HG02973 (cell line): Measurements from ENCODE around the gene ZBTB3.
"Not testable (repeated sequence)": the region's sequence is repeated elsewhere in the genome, so short reads cannot be mapped to it uniquely, and the experiment has no call there.

Experiments used
- ATAC-seq: cut with Tn5 transposase; IDR thresholded peaks from one replicate; pipeline ENCODE4 v1.9.1; 2021; ENCODE audit warnings: moderate library complexity; ENCODE audit not compliant: unreplicated experiment

Gene ZBTB3

DNA sequence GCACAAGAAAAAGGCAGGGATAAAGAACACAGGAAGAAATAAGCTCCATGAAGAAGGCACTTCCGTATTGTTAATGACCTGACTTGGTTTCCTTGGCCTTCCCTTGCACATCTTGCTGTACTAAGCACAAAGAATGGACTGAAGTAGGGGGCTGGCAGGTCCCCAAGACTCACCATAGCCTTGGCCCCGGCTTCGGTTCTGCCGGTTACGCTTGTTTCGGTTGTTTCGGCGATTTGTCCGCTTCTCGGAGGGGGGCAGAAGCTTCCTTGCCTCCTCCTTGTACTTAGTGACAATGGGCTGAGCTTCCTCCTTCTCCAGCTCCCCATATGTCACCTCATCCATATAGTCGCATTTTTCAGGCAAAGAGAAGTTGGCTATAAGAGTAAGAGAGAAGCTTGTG lies 37.1 kb downstream of the ZBTB3 start:
- no peak for ATAC-seq

DNA sequence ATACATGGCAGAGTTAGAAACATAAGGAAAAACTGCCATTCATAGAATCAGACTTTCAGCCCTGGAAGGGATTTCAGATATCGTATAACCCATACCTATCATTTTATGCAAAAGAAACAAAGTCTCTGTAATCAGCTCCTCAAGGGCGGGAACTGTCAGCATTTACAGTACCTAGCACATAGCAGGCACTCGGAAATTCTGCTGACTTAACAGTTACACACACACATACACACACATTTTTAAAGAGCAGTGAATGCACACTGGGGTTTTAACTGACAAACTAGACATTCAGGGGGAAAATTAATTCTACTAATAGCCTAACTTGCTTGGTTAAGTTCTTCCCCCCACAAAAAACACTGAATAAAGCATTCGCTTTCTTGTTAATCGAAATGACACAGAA lies 37.8 kb downstream of the ZBTB3 start:
- ATAC-seq: no peak

DNA sequence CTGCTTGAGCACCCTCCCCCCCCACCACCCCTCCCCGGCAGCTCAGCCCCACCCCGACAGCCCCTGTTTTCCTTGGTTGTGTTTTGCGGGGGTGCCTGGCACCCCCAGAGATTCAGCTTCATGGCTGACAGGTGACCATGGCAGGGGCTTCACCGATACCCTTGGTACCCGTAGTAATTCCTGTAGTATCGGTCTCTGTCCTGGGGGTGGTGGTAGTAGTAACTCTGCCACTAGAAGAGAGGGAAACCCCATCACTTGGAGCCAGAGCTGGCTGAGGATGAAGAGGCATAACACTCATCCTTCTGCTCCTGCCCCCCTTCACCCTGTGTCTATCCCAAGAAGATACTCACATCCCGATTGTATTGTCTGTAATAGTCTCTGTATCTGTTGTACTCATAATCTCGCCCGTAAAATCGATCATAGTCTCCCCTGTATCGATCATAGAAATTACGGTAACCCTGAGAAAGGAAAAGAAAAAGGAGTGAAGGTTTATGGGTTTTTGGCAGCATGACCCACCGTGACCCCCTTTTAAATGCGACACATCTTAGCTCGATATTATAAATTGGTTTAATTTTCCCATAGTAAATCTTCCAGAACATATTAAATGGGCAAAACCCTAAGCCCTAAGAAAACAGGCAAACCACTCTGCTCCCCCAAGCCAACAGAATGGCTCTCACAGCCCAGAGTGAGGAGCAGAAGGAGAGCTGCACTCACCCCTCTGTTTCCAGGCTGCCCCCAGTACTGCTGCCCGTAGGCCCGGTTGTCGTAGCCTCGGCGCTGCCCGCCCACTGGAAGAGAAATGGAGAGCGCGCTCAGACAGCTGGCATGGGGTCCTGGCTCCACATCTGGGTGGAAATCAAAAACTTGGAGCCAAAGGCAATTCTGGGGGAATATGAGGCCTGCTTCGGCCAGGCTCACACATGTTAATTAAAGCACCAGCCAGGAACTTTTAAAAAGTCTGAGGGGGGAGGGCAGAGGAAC lies 38.5 kb downstream of the ZBTB3 start:
- ATAC-seq: no peak

DNA sequence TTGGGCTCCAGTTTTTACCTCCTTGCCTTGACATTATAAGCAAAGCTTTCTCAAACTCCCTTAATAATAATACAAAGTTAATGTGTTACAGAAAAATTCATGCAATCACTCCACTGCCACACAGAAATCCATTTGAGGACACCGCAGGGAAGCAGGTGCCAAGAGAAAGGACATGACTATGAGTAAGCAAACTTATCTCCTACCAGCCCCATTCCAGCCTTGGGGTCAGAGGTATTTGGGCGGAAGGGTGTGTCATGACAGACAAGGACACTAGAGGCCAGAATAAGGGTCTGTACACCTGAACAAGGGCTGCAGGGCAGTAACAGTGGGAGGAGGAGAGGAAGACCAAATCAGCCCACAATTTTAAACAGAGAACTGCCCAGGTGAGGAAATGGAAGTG lies 40.6 kb downstream of the ZBTB3 start:
- ATAC-seq: no peak

DNA sequence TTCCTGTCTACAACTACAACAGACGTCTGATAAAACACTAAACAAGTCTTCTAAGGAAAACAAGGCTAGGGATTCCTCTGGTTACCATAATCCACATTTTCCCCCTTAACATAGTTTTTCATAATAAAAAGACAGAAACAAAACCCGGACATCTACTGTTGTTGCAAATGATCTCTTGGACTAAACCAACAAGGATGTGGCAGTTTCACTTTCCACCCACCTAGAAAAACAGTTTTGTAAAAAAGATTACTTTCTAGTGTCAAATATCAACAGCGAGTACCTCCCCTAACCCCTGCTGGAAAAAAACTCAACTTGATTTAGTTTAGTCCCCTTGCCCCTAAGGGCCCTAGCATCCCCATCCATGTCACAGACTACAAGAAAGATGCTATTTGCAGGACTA lies 41.1 kb downstream of the ZBTB3 start:
- ATAC-seq: no peak

DNA sequence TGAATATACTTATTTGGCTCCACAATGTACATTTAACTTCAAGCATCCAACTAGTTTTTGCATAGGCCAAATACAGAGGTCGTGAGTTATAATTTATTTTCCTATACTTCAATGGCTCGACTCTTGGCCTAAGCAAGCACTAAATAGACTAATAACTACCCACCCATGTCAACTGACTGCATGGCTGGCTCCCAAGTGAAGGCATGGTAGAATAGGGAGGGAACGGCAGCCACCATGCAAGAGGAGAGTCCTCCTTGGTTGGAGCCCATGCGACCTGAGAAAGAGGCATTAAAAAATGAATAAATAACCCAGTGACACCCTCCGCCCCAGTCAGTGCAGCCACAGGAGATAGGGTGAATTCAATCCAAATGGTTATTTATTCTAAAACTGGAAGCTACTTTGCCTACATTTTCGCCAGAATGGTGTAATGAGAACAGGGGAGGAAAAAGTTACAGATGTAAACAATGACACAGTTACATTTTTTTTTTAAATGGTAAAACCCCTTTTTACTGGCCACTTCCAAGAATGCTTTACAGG lies 41.6 kb downstream of the ZBTB3 start:
- ATAC-seq: no peak

DNA sequence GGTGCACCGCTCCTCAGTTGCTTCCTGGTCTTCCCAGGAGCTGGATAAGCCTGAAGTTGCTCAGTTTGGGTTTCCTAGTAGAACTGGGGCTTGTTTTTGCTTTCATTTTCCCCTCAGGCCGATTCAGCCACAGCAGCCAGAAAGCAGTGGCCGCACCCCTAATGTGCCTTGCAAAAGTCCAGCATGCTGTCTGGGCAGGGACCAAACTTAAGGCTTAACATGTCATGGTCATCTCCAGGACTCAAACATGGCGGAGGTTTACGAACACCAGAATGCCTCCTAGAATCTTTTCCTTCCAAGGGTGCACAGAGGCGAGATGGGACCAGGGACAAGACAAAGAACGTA lies 44.0 kb downstream of the ZBTB3 start:
- ATAC-seq: no peak

DNA sequence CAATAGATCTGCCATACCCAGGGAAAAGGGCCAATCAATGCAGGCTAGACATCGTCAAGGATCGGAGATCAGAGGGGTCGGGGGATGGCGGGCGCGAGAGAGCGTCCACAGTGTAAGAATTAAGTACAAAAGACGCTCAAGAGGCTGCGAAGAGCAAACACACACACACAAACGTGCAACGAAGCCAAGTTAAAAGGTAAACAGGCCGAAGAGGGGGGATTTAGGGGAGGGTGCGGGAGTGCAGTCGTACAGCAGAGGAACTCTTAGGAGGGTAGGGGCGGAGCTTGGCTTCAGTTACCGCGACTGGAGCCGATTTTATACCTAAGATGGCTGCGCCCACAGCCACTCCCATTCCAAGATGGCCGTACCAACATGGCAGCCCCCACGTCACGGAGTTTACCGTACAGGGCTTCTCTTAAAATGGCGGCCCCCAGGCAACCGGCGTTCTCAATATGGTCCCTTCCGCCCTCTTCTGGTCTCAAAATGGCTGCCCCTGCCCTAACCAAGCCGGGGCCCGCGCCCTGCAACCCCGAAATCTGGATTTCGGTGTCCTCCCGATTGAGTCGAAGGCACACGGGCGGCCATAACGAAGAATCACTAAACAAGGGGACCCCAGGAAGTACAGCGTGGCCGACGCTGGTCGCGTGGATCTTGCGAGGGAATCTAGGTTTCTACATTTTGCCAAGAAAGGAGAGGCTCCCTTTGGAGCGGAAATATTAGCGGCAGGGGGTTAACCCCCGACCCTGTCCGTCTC lies 44.5 kb downstream of the ZBTB3 start:
- peak; percentile 56 for ATAC-seq

DNA sequence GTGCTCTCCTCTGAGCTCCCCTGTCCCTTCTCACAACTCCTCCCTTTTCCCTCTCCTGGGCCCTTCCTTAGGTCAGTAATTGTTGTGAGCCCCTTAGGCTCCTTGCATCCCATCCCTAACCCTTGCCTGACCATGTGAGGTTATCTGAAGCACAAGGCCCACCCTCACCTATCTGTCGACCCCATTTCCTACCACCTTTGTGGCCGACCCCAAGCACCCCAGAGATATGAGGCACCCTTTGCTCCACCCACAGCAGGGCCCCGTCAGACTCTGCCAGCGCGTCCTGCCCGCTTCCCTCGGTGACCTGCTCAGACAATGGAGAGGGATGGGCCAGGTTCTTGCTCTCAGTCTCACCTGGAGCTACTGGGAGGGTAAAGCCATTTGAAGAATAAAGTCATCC lies 45.2 kb downstream of the ZBTB3 start:
- peak; percentile 4 for ATAC-seq

DNA sequence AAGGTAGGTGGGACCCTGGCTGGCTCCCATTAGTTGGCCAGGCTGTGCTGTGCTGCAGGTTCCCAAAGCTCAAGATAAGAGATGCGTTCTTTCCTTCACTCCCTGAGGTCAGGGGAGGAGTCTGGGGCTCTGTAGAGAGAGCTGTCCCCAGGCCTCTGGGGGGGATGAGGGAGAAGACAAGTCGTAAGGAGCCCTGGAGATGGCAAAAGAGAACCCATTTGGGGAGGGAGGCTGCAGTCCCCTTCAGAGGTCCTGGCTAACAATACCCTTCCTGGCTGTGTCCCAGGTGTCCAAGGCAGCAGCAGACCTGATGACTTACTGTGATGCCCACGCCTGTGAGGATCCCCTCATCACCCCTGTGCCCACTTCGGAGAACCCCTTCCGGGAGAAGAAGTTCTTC lies 45.6 kb downstream of the ZBTB3 start:
- ATAC-seq: no peak

DNA sequence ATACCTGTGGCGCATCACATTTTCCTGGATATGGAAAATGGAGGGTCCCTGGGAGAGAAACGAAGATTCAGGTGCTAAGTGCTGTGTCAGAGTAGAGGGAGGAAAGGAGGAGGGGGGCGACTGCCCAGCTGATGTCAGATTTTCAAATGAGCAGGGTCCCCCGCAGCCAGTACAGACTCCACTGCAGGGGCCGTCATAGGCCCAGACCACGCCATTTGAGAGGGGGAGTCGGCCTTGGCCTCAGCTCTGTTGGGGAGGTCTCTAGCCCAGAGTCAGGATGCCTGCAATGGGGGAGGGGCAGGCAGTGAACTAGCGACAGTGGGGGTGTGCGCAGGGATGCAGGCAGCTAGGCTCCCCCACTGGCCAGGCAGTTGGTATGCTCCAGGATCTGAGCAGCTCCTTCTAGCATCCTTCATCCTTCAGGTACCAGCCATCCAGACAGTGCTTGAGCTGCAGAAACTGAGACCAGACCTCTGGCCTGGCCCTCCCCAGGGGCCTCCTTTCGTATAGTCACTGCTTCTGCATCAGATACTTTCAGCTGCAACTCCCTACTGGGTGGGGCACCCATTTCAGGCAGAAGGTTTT lies 46.6 kb downstream of the ZBTB3 start, which contains the start of the genes BSCL2 and GNG3:
Gene BSCL2, minus strand, starts transcription at position 148 of the 585 bp plus-strand sequence. CDS start 229 bp downstream, outside the sequence.
Gene GNG3, plus strand, starts transcription at position 400 of the 585 bp plus-strand sequence. CDS start 620 bp downstream, outside the sequence.
- ATAC-seq: no peak

DNA sequence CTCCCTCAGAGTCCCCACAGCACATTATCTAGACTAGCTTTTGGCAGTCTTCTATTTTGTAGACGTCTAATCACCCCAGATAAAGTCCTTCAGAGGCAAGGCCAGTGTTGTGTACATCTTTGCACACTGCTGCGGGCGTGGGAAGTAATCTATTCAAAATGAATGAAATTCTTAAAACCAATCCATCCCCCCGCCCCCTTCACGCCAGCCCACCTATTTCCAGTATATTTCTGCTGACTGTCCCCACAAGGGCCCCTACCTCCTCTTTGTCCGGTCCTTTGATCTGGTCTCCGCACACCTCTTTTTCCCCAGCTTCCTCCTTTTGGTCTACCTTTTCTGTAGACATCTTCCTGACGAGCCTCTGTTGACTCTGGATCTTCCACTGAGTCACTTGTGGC lies 47.1 kb downstream of the ZBTB3 start:
- ATAC-seq: no peak

DNA sequence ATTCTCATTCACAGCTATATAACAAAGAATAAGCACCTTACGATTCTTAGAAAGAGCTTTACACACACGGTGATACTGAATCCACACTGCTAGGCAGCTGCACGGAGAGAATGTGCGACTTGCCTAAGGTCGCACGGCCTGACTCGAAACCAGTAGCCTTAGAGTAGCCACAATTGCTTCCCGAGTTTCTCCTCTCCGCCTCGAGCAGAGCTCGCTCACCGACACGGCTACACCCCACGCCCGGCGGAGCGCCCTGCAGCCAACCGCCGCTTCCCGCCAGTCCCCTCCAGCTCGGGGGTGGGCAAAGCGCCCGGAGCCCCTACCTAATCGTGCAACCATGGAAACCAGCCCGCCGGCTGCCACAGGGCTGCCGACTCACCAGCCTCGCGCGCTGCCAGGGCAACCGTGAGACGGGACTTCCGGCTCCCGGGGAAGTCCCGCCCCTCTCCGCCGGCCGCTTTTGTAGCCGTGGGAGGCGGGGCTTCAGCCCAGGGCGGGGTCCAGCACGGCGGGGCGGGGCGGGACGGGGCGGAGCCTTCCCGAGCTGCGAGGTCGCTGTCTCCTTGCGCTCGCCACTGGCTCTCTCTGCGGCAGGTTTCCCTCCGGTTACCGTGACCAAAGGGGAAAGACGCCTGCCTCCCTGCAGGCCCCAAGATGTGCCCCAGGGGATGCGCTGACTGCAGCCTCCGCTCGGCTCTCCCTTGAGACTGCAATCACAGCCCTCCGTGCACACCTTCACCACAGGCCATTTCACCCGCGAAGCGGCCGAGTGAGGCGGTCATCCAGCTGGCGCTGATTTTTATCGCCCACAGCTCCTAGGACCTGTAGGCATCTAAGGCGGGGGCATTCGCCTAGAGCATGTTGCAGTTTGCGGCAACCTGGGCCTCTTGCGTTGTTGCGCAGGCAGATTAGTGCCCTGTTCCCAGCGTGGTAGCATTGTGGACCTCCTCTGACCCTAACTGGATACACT lies 47.8 kb downstream of the ZBTB3 start:
- peak; percentile 63 for ATAC-seq

DNA sequence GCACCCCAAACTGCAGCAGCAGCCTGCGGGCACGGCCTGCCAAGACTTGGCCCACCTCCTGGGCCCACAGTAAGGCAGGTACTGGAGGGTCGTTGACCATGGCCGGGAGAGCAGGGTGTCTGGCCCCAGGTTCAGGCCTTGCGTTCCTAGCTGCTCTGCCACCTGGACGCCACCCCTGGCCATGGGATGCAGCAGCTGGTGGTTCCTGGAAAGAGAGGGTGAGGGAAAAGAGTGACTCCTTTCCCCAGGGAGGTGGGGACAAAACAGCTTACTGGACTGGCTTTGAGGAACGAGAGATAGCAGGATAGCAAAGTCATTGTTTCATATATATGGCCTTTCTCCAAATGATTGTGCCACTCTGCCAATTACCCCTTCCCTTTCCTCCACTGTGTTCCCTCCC lies 48.5 kb downstream of the ZBTB3 start:
- no peak for ATAC-seq

DNA sequence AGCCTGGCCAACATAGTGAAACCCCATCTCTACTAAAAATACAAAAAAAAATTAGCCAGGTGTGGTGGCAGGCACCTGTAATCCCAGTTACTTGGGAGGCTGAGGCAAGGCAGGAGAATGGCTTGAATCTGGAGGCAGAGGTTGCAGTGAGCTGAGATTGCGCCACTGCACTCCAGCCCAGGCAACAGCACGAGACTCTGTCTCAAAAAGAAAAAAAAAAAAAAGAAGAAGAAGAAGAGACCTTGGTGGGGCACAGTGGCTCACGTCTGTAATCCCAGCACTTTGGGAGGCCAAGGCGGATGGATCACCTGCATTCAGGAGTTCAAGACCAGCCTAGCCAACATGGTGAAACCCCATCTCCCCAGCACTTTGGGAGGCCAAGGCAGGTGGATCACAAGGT lies 50.0 kb downstream of the ZBTB3 start:
- not testable (repeated sequence) for ATAC-seq

DNA sequence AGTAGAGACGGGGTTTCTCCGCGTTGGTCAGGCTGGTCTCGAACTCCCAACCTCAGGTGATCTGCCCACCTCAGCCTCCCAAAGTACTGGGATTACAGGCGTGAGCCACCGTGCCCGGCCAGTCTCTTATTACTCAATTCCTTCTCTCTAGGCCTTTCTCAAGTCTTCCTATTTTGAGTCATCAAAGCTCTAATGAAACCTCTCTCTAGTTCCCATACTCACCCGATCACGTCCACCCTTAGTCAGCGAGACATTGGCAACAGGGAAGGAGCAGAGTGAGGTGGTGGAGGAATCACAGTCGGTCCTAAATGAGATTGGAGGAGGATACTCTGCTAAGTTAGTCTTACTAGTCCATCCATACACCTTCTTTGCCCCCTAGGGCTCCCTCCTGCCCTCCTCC lies 51.7 kb downstream of the ZBTB3 start:
- no peak for ATAC-seq
